HG03571 (cell line): ENCODE results near the gene OTOF.

Experiments used
- ATAC-seq: cut with Tn5 transposase; IDR thresholded peaks from one replicate; pipeline ENCODE4 v1.9.1; 2021; ENCODE audit not compliant: unreplicated experiment

Gene OTOF

GRCh38 chr2:26503231-26503880, 25.4 kb upstream of the OTOF start:
- ATAC-seq: no peak

GRCh38 chr2:26500406-26500805, 22.5 kb upstream of the OTOF start:
- ATAC-seq: no peak

GRCh38 chr2:26495705-26496297, 17.9 kb upstream of the OTOF start:
- ATAC-seq: no peak

- no peak for ATAC-seq
Measured at GRCh38 chr2:26494891-26495290, 17.0 kb upstream of the OTOF start.

GRCh38 chr2:26494199-26494598, 16.3 kb upstream of the OTOF start:
- no peak for ATAC-seq

GRCh38 chr2:26493566-26493965, 15.6 kb upstream of the OTOF start:
- no peak for ATAC-seq

- ATAC-seq: no peak
Measured at GRCh38 chr2:26492749-26493515, 15.0 kb upstream of the OTOF start.

- ATAC-seq: no peak
Measured at GRCh38 chr2:26491563-26492167, 13.7 kb upstream of the OTOF start.

GRCh38 chr2:26489213-26489850, 11.4 kb upstream of the OTOF start:
- ATAC-seq: no peak

- ATAC-seq: no peak
Measured at GRCh38 chr2:26488463-26489212, 10.7 kb upstream of the OTOF start.

- ATAC-seq: no peak
Measured at GRCh38 chr2:26487192-26487591, 9.3 kb upstream of the OTOF start.

- no peak for ATAC-seq
Measured at GRCh38 chr2:26486789-26487188, 8.9 kb upstream of the OTOF start.

- ATAC-seq: no peak
Measured at GRCh38 chr2:26485725-26486418, 7.9 kb upstream of the OTOF start.

GRCh38 chr2:26485099-26485498, 7.2 kb upstream of the OTOF start:
- ATAC-seq: no peak

GRCh38 chr2:26484579-26484978, 6.7 kb upstream of the OTOF start:
- no peak for ATAC-seq

- no peak for ATAC-seq
Measured at GRCh38 chr2:26483957-26484565, 6.1 kb upstream of the OTOF start.

GRCh38 chr2:26483516-26483915, 5.6 kb upstream of the OTOF start:
- ATAC-seq: no peak

GRCh38 chr2:26483027-26483326, 5.1 kb upstream of the OTOF start:
- no peak for ATAC-seq

- no peak for ATAC-seq
Measured at GRCh38 chr2:26482211-26483026, 4.5 kb upstream of the OTOF start.
